Activated CD4-positive, alpha-beta T cell treated with anti-CD3 and anti-CD28 coated beads, Interleukin-2, amount 10 ng/mL, durations not matched to agents 7 days and 5 days (primary cell): ENCODE results near the gene HERC2. TPM values are rescaled to one million over a fixed set of nuclear protein-coding genes. Genes with fewer than 3 reads are reported as not detected.

Source experiments
- CTCF ChIA-PET: fragments of 350-600 bp; sonication (Branson Sonifier 250); formaldehyde crosslinking; loops from one replicate; lab custom pipeline; 2021; ENCODE audit warnings: antibody characterized with exemption; lab: Charles Lee
- POLR2A ChIA-PET: fragments of 350-600 bp; sonication (Branson Sonifier 250); formaldehyde crosslinking; loops from one replicate; lab custom pipeline; 2021; ENCODE audit warnings: antibody characterized with exemption; lab: Charles Lee
- DNase-seq: peaks from one replicate; pipeline ENCODE4 v3.0.0-alpha.2; 2020
- H3K27ac Mint-ChIP-seq: one replicate; pipeline ENCODE4 v1.8.0; 2021; ENCODE audit warnings: mild to moderate bottlenecking, moderate library complexity, mixed read lengths
- H3K27me3 Mint-ChIP-seq: one replicate; pipeline ENCODE4 v1.8.0; 2021; ENCODE audit warnings: mixed read lengths
- H3K36me3 Mint-ChIP-seq: one replicate; pipeline ENCODE4 v1.8.0; 2021; ENCODE audit warnings: low read depth, mixed read lengths
- H3K4me1 Mint-ChIP-seq: one replicate; pipeline ENCODE4 v1.8.0; 2021; ENCODE audit warnings: mixed read lengths
- H3K4me3 Mint-ChIP-seq: one replicate; pipeline ENCODE4 v1.8.0; 2021; ENCODE audit warnings: mild to moderate bottlenecking, moderate library complexity, mixed read lengths
- H3K9me3 Mint-ChIP-seq: one replicate; pipeline ENCODE4 v1.8.0; 2021; ENCODE audit warnings: mixed read lengths
- total RNA-seq, 2 experiments: library from RNA; stranded (reverse); gene quantifications; one replicate each; pipeline ENCODE4 v1.2.3, GENCODE V29; 2021

HERC2 gene
- total RNA-seq, 2 experiments from 2014 or later: 47.8 to 48.2 TPM

GRCh38 chr15:28105793-28106192 is 216.2 kb downstream of the HERC2 start:
- peak overlapping the region; percentile 45 for H3K4me3 Mint-ChIP-seq
- H3K9me3 Mint-ChIP-seq: no peaks in the 10 kb centered on the region
- ChIA-PET POLR2A (no interaction called here), CTCF (no interaction called here)
- H3K27me3 Mint-ChIP-seq: peaks cover 20% of the 10 kb centered on the region
- no peaks in the 10 kb centered on the region for H3K36me3 Mint-ChIP-seq
- DNase-seq: no peak
- peak overlapping the region; percentile 50 for H3K27ac Mint-ChIP-seq
- H3K4me1 Mint-ChIP-seq: peaks cover 16% of the 10 kb centered on the region

GRCh38 chr15:28105224-28105791 is 216.7 kb downstream of the HERC2 start:
- Mint-ChIP-seq H3K9me3 (no peaks in the 10 kb centered on the region), H3K4me3 (no peak overlapping the region), H3K36me3 (no peaks in the 10 kb centered on the region), H3K4me1 (peaks cover 16% of the 10 kb centered on the region), H3K27ac (no peak overlapping the region), H3K27me3 (peaks cover 24% of the 10 kb centered on the region)
- no peak for DNase-seq
- POLR2A ChIA-PET: no interaction called here
- CTCF ChIA-PET: no interaction called here

GRCh38 chr15:28104326-28104725 is 217.7 kb downstream of the HERC2 start:
- Mint-ChIP-seq H3K4me1 (peaks cover 20% of the 10 kb centered on the region), H3K9me3 (no peaks in the 10 kb centered on the region), H3K27ac (no peak overlapping the region), H3K27me3 (peaks cover 34% of the 10 kb centered on the region), H3K4me3 (no peak overlapping the region), H3K36me3 (no peaks in the 10 kb centered on the region)
- POLR2A ChIA-PET: no interaction called here
- CTCF ChIA-PET: interaction anchor here (1.3 kb wide), 1 partner anchor 10 kb away, joined by 3 read pairs; no protein-coding TSS in a partner anchor
- no peak for DNase-seq

- peaks cover 23% of the 10 kb centered on the region for H3K4me1 Mint-ChIP-seq
- H3K9me3 Mint-ChIP-seq: no peaks in the 10 kb centered on the region
- no peak overlapping the region for H3K4me3 Mint-ChIP-seq
- no peaks in the 10 kb centered on the region for H3K36me3 Mint-ChIP-seq
- POLR2A ChIA-PET: no interaction called here
- peaks cover 37% of the 10 kb centered on the region for H3K27me3 Mint-ChIP-seq
- H3K27ac Mint-ChIP-seq: no peak overlapping the region
- DNase-seq: no peak
- CTCF ChIA-PET: interaction anchor here (1.3 kb wide), 1 partner anchor 11 kb away, joined by 3 read pairs; no protein-coding TSS in a partner anchor
These were observed 218.1 kb downstream of the HERC2 start for GRCh38 chr15:28103831-28104230.

GRCh38 chr15:28101983-28102441 is 220.0 kb downstream of the HERC2 start:
- CTCF ChIA-PET: no interaction called here
- H3K9me3 Mint-ChIP-seq: no peaks in the 10 kb centered on the region
- H3K27me3 Mint-ChIP-seq: peaks cover 48% of the 10 kb centered on the region
- POLR2A ChIA-PET: no interaction called here
- DNase-seq: no peak
- peaks cover 2% of the 10 kb centered on the region for H3K36me3 Mint-ChIP-seq
- no peak overlapping the region for H3K27ac Mint-ChIP-seq
- H3K4me1 Mint-ChIP-seq: peaks cover 21% of the 10 kb centered on the region
- H3K4me3 Mint-ChIP-seq: no peak overlapping the region

- Mint-ChIP-seq H3K27ac (no peak overlapping the region), H3K9me3 (no peaks in the 10 kb centered on the region), H3K36me3 (peaks cover 2% of the 10 kb centered on the region), H3K4me1 (peaks cover 24% of the 10 kb centered on the region), H3K4me3 (no peak overlapping the region), H3K27me3 (peaks cover 49% of the 10 kb centered on the region)
- POLR2A ChIA-PET: no interaction called here
- CTCF ChIA-PET: no interaction called here
- no peak for DNase-seq
These were observed 220.8 kb downstream of the HERC2 start for GRCh38 chr15:28101201-28101600.

- peaks cover 49% of the 10 kb centered on the region for H3K27me3 Mint-ChIP-seq
- ChIA-PET POLR2A (no interaction called here), CTCF (no interaction called here)
- DNase-seq: no peak
- no peaks in the 10 kb centered on the region for H3K9me3 Mint-ChIP-seq
- no peak overlapping the region for H3K4me3 Mint-ChIP-seq
- peaks cover 25% of the 10 kb centered on the region for H3K4me1 Mint-ChIP-seq
- H3K27ac Mint-ChIP-seq: no peak overlapping the region
- H3K36me3 Mint-ChIP-seq: peaks cover 2% of the 10 kb centered on the region
These were observed 221.3 kb downstream of the HERC2 start for GRCh38 chr15:28100516-28101195.

- H3K27me3 Mint-ChIP-seq: peaks cover 48% of the 10 kb centered on the region
- H3K4me1 Mint-ChIP-seq: peaks cover 26% of the 10 kb centered on the region
- no peak for DNase-seq
- ChIA-PET POLR2A (no interaction called here), CTCF (no interaction called here)
- H3K4me3 Mint-ChIP-seq: no peak overlapping the region
- H3K27ac Mint-ChIP-seq: no peak overlapping the region
- H3K36me3 Mint-ChIP-seq: peaks cover 2% of the 10 kb centered on the region
- no peaks in the 10 kb centered on the region for H3K9me3 Mint-ChIP-seq
These were observed 222.3 kb downstream of the HERC2 start for GRCh38 chr15:28099555-28100140.

- POLR2A ChIA-PET: no interaction called here
- DNase-seq: peak; percentile 49
- no peak within 1 kb of the TSS for H3K4me3 Mint-ChIP-seq
- CTCF ChIA-PET: interaction anchor here (1.7 kb wide), 1 partner anchor 27 kb away, joined by 5 read pairs; no protein-coding TSS in a partner anchor
- peaks cover 2% of the 10 kb centered on the region for H3K36me3 Mint-ChIP-seq
- H3K27me3 Mint-ChIP-seq: peaks cover 51% of the 10 kb centered on the region
- no peaks in the 10 kb centered on the region for H3K9me3 Mint-ChIP-seq
- H3K4me1 Mint-ChIP-seq: peaks cover 26% of the 10 kb centered on the region
- no peak within 1 kb of the TSS for H3K27ac Mint-ChIP-seq
These were observed 223.0 kb downstream of the HERC2 start, which contains the start of gene OCA2 for GRCh38 chr15:28098766-28099554. TSS of gene OCA2 (minus strand) at chr15:28099315. CDS start at chr15:28081874, 17,441 bp downstream.

GRCh38 chr15:28098360-28098765 is 223.6 kb downstream of the HERC2 start:
- H3K4me3 Mint-ChIP-seq: no peak overlapping the region
- POLR2A ChIA-PET: no interaction called here
- H3K36me3 Mint-ChIP-seq: peaks cover 2% of the 10 kb centered on the region
- DNase-seq: peak; percentile 4
- peaks cover 26% of the 10 kb centered on the region for H3K4me1 Mint-ChIP-seq
- CTCF ChIA-PET: interaction anchor here (1.7 kb wide), 1 partner anchor 28 kb away, joined by 5 read pairs; no protein-coding TSS in a partner anchor
- no peaks in the 10 kb centered on the region for H3K9me3 Mint-ChIP-seq
- H3K27ac Mint-ChIP-seq: no peak overlapping the region
- peaks cover 57% of the 10 kb centered on the region for H3K27me3 Mint-ChIP-seq

GRCh38 chr15:28097656-28098359 is 224.2 kb downstream of the HERC2 start:
- Mint-ChIP-seq H3K27ac (no peak overlapping the region), H3K27me3 (peaks cover 60% of the 10 kb centered on the region), H3K4me3 (peak overlapping the region; percentile 56), H3K36me3 (peaks cover 2% of the 10 kb centered on the region), H3K9me3 (no peaks in the 10 kb centered on the region), H3K4me1 (peaks cover 26% of the 10 kb centered on the region)
- CTCF ChIA-PET: interaction anchor here (1.7 kb wide), 2 partner anchors 12 to 29 kb away, joined by 5 read pairs; no protein-coding TSS in a partner anchor
- POLR2A ChIA-PET: no interaction called here
- DNase-seq: peak; percentile 4
